Left cardiac atrium (tissue), 4 donors: ENCODE results near the gene ZNF630. TPM values are rescaled to one million over a fixed set of nuclear protein-coding genes. Genes with fewer than 3 reads are reported as not detected.
"Not testable (repeated sequence)": the region's sequence is repeated elsewhere in the genome, so short reads cannot be mapped to it uniquely, and the experiment has no call there.

Experiments used
- ATAC-seq, 2 donors: fragments of 200-7000 bp; cut with Tn5 transposase; one replicate each; pipeline ENCODE4 v1.9.1; 2020; ENCODE audit warnings: mild to moderate bottlenecking in 2 of 2, moderate library complexity in 2 of 2
- DNase-seq: peaks from one replicate; pipeline ENCODE4 v3.0.0-alpha.2; 2020
- intact Hi-C, 2 donors: fragments of 100-400 bp; cut with DNase I; formaldehyde crosslinking; loops; one replicate each; pipeline versions ENCODE4 v1.14.1 to v1.15.1; 2022 to 2023
- total RNA-seq, 2 donors: library from RNA; stranded (reverse); fragmentation: NEBNext Ultra II Directional; extraction: Animal tissue kit (Norgen Biotek cat#: 25700); gene quantifications; one replicate each; pipeline ENCODE4 v1.2.1, GENCODE V29; 2021
- donor health status: DM: no; HTN: yes; CAD: no.
- donor health status: DM: no; HTN: yes; CAD: no; lungs with severe emphysema.
- donor health status: DM: yes; HTN: yes; CAD: no.
- donor health status: Dilated cardiomyopathy.

ZNF630 gene
- total RNA-seq, 2 donors from 2014 or later = 1.7 to 2.8 TPM

DNA sequence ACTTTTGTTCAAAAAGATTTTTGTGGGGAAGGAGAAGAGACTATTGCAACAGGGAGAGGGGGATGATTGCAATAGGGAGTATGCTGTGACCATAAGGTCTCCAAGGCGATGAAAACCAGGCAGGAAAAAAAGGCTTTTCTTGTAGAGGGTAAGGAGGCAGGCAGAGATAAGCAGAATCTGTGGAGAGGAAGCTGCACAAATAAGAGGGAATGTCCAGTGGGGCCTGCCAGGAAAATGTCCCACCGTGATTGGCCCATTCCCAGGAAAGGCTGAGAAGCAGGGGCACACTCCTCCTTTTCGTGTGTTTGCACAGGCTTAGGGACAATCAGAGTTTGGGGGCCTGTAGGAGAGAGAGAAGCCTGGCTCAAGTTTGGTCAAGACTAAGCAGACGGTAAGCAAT, 35.5 kb downstream of the ZNF630 start:
- DNase-seq = no peak
- intact Hi-C loops = no loop called here
- ATAC-seq = no peak

DNA sequence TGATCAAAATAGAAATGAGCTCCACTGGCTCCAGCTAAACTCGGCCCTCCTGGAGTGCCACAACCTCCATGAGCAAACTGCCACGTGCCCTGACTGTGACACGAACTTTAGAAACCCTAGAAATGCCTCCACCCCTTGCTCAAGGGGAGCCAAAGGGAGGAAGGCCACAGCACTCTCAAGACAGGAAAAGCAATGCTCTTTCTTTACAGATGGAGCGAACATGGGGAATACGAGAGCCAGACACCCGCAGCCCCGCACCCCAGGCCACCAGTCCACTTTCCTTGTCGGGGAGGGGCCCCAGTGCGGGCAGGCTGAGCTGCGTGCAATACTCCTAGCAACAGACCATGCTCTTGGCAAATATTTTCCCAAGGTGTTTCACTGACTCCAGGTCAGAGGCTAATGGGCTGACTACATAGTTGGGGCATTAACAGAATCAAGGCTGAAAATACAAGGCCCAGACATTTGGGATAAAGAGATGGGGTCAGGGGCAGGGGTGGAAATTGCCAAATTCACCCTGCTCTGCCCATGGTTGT, 40.7 kb downstream of the ZNF630 start:
- ATAC-seq, intact Hi-C loops, DNase-seq: not testable (repeated sequence)

- no peak for DNase-seq
- intact Hi-C loops = no loop called here
- ATAC-seq = no peak
These were observed 41.2 kb downstream of the ZNF630 start for GRCh38 chrX:48030237-48030636.

GRCh38 chrX:48028091-48028490, 43.3 kb downstream of the ZNF630 start:
- ATAC-seq (no peak), DNase-seq (no peak)
- intact Hi-C loops = loop anchor here (5.0 to 10.0 kb wide), 4 partner anchors 173 to 373 kb away; partner anchors contain the start of genes ELK1 (in 1 of the 2), UXT (in 1 of the 2) and ZNF81 (in 1 of the 2)

DNA sequence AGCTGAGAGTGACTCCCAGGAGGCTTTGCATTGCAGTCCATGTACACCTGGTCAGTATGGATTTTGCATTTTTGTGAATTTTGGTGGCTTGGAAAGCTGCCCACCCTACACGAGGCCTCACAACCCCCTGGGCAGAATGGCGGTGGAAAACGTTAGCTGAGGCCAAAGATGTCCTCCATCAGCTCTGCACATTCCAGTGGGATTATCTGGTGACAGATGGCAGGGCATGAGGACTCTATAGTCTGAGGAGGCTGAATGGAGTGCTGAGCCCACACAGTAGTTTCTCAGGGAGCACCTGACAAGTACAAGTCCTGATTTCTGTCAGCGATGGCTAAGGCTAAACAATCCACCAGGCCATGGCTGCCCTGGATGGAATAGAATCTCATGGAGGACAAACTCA, 43.9 kb downstream of the ZNF630 start:
- not testable (repeated sequence) for DNase-seq, ATAC-seq
- intact Hi-C loops = loop anchor here (5.0 to 10.0 kb wide), 4 partner anchors 173 to 373 kb away; partner anchors contain the start of genes ELK1 (in 1 of the 2), UXT (in 1 of the 2) and ZNF81 (in 1 of the 2)

DNA sequence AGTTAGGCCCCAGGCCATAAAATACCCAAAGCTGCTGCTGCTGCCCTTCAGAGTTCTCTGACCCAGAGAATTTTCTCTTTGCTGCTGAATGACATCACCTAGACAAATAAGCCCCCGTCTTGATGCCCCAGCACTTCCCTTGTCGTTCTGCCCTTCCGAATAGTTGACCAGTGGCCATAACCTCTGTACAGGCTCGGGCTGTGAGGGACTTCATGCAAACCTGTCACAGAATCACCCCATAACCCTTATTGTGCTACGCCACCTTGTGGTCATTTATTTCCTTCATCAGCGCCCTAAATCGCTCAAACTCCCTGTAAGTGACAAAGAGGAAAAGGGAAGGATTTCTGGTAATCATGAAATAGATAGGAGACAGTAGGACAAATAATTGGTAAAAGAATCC, 45.9 kb downstream of the ZNF630 start:
- ATAC-seq (peak; percentile 53 to 71), DNase-seq (no peak)
- intact Hi-C loops = loop anchor here (5.0 to 10.0 kb wide), 4 partner anchors 171 to 371 kb away; partner anchors contain the start of genes ELK1 (in 1 of the 2), UXT (in 1 of the 2) and ZNF81 (in 1 of the 2)

- intact Hi-C loops = loop anchor here (10.0 kb wide), 2 partner anchors 168 to 368 kb away; partner anchors contain the start of genes ELK1 (in 1 of the 2) and UXT (in 1 of the 2)
- no peak for ATAC-seq
- no peak for DNase-seq
These were observed 48.7 kb downstream of the ZNF630 start for GRCh38 chrX:48022738-48023137.

DNA sequence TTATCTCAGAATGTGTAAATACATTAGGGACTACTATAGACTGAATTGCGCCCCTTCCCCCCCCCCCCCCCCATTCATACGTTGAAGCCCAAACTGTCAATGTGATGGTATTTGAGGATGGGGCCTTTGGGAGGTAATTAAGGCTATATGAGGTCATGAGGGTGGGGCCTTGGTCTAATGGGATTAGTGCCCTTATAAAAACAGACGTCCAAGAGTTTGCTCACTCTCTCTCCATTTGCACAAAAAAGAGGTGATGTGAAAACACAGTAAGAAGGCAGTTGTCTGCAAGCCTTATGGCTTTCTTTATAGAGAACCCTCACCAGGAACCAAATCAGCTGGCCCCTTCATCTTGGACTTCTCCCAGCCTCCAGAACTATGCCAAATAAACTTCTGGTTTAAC, 49.3 kb downstream of the ZNF630 start:
- DNase-seq (no peak), ATAC-seq (no peak)
- intact Hi-C loops = loop anchor here (10.0 kb wide), 2 partner anchors 167 to 367 kb away; partner anchors contain the start of genes ELK1 (in 1 of the 2) and UXT (in 1 of the 2)

DNA sequence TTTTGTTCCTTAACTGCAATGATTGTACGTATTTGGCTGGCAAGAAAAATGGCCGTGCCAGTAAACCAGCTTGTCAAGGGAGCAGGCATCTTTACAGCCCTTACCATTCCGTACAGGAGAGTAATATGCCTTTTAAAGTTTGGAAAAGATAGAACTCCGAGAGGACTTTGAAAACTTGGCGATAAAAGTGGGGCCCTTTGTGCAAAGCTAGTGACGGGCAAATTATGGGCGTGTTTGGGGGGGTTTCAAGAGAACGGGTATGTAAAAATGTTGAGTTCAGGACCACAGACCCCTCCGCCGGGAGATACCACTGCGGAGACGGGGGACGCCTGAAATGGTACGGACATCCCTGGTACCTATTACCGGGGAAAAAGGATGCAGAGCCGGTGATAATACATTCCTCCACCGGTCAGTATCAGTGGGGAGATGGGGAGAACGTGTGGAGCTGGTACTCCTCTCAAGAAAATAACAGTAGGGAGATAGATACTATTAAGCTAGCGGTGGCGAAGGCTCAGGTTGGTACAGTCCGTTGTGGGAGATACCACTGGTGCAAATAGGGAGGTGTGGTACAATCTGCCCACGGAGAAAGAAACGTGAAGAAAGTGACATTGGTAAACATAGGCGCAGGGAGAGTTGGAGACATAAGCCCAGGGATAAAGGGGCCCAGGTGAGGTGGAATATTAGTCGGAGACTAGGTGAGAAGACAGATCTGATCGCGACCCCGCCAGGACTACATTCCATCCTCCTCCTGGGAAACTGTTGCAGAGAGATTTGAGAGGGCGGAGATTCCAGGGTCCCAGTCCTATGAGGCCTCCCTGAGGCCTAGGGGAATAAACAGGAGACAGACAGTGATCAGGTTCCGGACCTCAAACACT, 50.2 kb downstream of the ZNF630 start:
- intact Hi-C loops = loop anchor here (10.0 kb wide), 2 partner anchors 166 to 366 kb away; partner anchors contain the start of genes ELK1 (in 1 of the 2) and UXT (in 1 of the 2)
- ATAC-seq (peak; percentile 87 to 92), DNase-seq (peak; percentile 84)

GRCh38 chrX:48020472-48020871, 51.0 kb downstream of the ZNF630 start:
- not testable (repeated sequence) for ATAC-seq, DNase-seq
- intact Hi-C loops = loop anchor here (10.0 kb wide), 2 partner anchors 166 to 366 kb away; partner anchors contain the start of genes ELK1 (in 1 of the 2) and UXT (in 1 of the 2)

DNA sequence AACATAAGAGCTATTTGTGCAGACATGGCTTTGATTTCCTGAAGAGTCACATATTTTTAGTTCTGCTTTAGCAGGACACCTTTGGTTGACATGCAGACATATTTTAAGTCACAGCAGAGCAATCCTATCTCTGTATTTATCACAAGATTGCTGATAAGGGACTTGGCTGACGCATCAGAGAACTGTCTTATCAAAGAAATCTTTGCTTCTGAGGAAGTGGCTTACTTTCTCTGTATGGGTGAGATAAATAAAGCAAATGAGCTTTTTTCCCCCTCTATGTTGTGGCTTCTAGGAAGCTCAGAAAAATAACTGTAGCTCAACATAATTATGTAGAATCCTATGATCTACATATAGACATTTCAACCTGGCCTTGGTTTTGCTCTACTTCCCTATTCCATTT, 51.5 kb downstream of the ZNF630 start:
- not testable (repeated sequence) for ATAC-seq, DNase-seq
- intact Hi-C loops = loop anchor here (10.0 kb wide), 2 partner anchors 165 to 365 kb away; partner anchors contain the start of genes ELK1 (in 1 of the 2) and UXT (in 1 of the 2)

GRCh38 chrX:48016583-48017310, 54.7 kb downstream of the ZNF630 start:
- DNase-seq, ATAC-seq, intact Hi-C loops: not testable (repeated sequence)

- intact Hi-C loops, ATAC-seq, DNase-seq: not testable (repeated sequence)
These were observed 61.9 kb downstream of the ZNF630 start for GRCh38 chrX:48009445-48009960.

Other genes with a start within 250 kb of the ZNF630 start
- 1 to 10 TPM; 7.0 to 7.6 TPM for gene ZNF81, start 234.7 kb downstream of the ZNF630 start, total RNA-seq
- gene ZNF182, start 67.7 kb downstream of the ZNF630 start, total RNA-seq = 1 to 10 TPM; 2.7 to 2.9 TPM
- gene SPACA5, start 64.7 kb downstream of the ZNF630 start, total RNA-seq = not detected
- gene SPACA5B, start 59.0 kb upstream of the ZNF630 start, total RNA-seq = not detected
- gene SSX5, start 125.2 kb upstream of the ZNF630 start, total RNA-seq = not detected
- gene SSX1, start 183.8 kb upstream of the ZNF630 start, total RNA-seq = not detected